Measurements from ENCODE around the gene POU4F3. TPM values are rescaled to one million over a fixed set of nuclear protein-coding genes. Genes with fewer than 3 reads are reported as not detected.

POU4F3 gene
- total RNA-seq, 4 donors from 2014 or later = not detected

DNA sequence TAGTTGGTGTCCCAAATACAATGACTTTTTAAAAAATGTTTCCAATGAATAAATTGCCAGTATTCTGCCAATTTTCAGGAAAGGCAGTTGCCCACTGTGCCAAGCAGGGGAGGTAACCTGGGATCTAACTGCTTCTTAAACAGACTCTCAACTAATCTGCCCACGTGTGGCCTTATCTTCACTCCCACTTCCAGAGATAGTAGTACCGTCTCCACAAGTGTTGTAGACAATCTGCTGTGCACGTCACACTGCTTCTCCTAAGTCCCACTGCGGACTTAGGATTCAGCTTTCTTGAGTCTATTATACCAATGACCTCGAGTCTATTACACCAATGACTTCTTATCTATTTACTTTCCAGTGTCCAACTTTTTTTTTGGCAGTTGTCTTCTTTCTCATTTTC is 21.2 kb downstream of the POU4F3 start:
- Histone ChIP-seq H3K4me3 (replicated peaks in 1 of 3) (no peak overlapping the region), H3K27ac (no peak overlapping the region), H3K4me1 (no peaks in the 10 kb centered on the region), H3K36me3 (no peaks in the 10 kb centered on the region), H3K9me3 (no peaks in the 10 kb centered on the region), H3K27me3 (no peaks in the 10 kb centered on the region)
- intact Hi-C loops (cut with DNase I) = no loop called here
- DNase-seq = no peak
- TF ChIP-seq, protein P1, sequence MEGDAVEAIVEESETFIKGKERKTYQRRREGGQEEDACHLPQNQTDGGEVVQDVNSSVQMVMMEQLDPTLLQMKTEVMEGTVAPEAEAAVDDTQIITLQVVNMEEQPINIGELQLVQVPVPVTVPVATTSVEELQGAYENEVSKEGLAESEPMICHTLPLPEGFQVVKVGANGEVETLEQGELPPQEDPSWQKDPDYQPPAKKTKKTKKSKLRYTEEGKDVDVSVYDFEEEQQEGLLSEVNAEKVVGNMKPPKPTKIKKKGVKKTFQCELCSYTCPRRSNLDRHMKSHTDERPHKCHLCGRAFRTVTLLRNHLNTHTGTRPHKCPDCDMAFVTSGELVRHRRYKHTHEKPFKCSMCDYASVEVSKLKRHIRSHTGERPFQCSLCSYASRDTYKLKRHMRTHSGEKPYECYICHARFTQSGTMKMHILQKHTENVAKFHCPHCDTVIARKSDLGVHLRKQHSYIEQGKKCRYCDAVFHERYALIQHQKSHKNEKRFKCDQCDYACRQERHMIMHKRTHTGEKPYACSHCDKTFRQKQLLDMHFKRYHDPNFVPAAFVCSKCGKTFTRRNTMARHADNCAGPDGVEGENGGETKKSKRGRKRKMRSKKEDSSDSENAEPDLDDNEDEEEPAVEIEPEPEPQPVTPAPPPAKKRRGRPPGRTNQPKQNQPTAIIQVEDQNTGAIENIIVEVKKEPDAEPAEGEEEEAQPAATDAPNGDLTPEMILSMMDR (IDR thresholded peaks at IDR 0.05) = no peak
- TF ChIP-seq POLR2A (IDR thresholded peaks at IDR 0.05) = no peak
- WGBS, 2 donors = 58 to 60% methylated on average over 5 of the region's 5 CpGs

GRCh38 chr5:146363161-146363874 is 24.7 kb downstream of the POU4F3 start:
- WGBS, 2 donors = 75 to 80% methylated on average over 7 of the region's 7 CpGs
- TF ChIP-seq POLR2A (IDR thresholded peaks at IDR 0.05) = no peak
- TF ChIP-seq, protein P1 (IDR thresholded peaks at IDR 0.05) = no peak
- no peak for DNase-seq
- Histone ChIP-seq H3K27ac (no peak overlapping the region), H3K27me3 (no peaks in the 10 kb centered on the region), H3K9me3 (no peaks in the 10 kb centered on the region), H3K4me1 (no peaks in the 10 kb centered on the region), H3K36me3 (no peaks in the 10 kb centered on the region), H3K4me3 (replicated peaks in 1 of 3) (no peak overlapping the region)
- intact Hi-C loops (cut with DNase I) = no loop called here

GRCh38 chr5:146365618-146366017 is 27.0 kb downstream of the POU4F3 start:
- Histone ChIP-seq H3K27ac (no peak overlapping the region), H3K27me3 (no peaks in the 10 kb centered on the region), H3K4me1 (no peaks in the 10 kb centered on the region), H3K36me3 (no peaks in the 10 kb centered on the region), H3K4me3 (replicated peaks in 1 of 3) (no peak overlapping the region), H3K9me3 (no peaks in the 10 kb centered on the region)
- intact Hi-C loops (cut with DNase I) = no loop called here
- no peak for TF ChIP-seq POLR2A (IDR thresholded peaks at IDR 0.05)
- TF ChIP-seq, protein P1 (IDR thresholded peaks at IDR 0.05) = no peak
- 10 to 28% methylated on average over 2 of the region's 2 CpGs for whole genome bisulfite sequencing, 2 donors
- DNase-seq = no peak

- Histone ChIP-seq H3K4me1 (no peaks in the 10 kb centered on the region), H3K27me3 (no peaks in the 10 kb centered on the region), H3K27ac (no peak overlapping the region), H3K9me3 (no peaks in the 10 kb centered on the region), H3K36me3 (no peaks in the 10 kb centered on the region), H3K4me3 (replicated peaks in 1 of 3) (no peak overlapping the region)
- 75 to 77% methylated on average over 1 of the region's 1 CpG for WGBS, 2 donors
- no peak for DNase-seq
- TF ChIP-seq, protein P1 (IDR thresholded peaks at IDR 0.05) = no peak
- no peak for TF ChIP-seq POLR2A (IDR thresholded peaks at IDR 0.05)
- intact Hi-C loops (cut with DNase I) = no loop called here
Observed at GRCh38 chr5:146366904-146367303, 28.3 kb downstream of the POU4F3 start.

- no peaks in the 10 kb centered on the region for H3K27me3 ChIP-seq
- intact Hi-C loops (cut with DNase I) = no loop called here
- 51 to 57% methylated on average over 2 of the region's 2 CpGs for WGBS, 2 donors
Observed at GRCh38 chr5:146368137-146368536, 29.5 kb downstream of the POU4F3 start.

More at GRCh38 chr5:146368137-146368536, 29.5 kb downstream of the POU4F3 start:
- no peaks in the 10 kb centered on the region for H3K36me3 ChIP-seq
- no peaks in the 10 kb centered on the region for H3K9me3 ChIP-seq
- H3K4me1 ChIP-seq = no peaks in the 10 kb centered on the region
- no peak overlapping the region for H3K27ac ChIP-seq
- TF ChIP-seq, protein P1 (IDR thresholded peaks at IDR 0.05) = no peak
- TF ChIP-seq POLR2A (IDR thresholded peaks at IDR 0.05) = no peak
- H3K4me3 ChIP-seq (replicated peaks in 1 of 3) = no peak overlapping the region
- no peak for DNase-seq
